GM12872 (cell line): Measurements from ENCODE around the gene NCOA5.
A peak's percentile ranks its signal among the peaks of the same experiment; 100 is the strongest.

ENCODE experiments used
- CTCF ChIP-seq: IDR thresholded peaks from 3 replicates; pipeline ENCODE4 v1.5.1; 2011; ENCODE audit warnings: low read depth, mild to moderate bottlenecking, low read length, moderate library complexity; ENCODE audit not compliant: insufficient read depth

The NCOA5 gene

GRCh38 chr20:46025376-46025783 lies 64.4 kb downstream of the NCOA5 start:
- TF ChIP-seq CTCF, result no peak

GRCh38 chr20:46023999-46024398 lies 65.8 kb downstream of the NCOA5 start:
- no peak for TF ChIP-seq CTCF

DNA sequence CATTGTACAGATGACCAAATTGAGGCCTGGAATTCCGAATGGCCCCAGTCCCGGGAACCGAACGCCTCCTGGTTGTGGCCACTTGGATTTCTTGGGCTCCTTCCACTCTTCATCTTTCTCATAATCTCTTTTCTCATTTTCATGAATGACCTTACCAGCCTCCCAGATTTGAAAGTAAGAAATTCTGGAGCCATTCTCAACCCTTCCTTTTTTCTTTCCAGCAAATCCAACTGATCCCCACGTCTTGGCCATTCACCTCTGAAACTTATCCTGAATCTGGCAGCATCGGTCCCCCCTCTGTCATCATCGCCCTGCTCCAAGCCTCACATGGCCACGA lies 66.6 kb downstream of the NCOA5 start:
- no peak for TF ChIP-seq CTCF

- peak; percentile 92 for TF ChIP-seq CTCF
These were observed 67.2 kb downstream of the NCOA5 start for GRCh38 chr20:46022411-46023147.

GRCh38 chr20:46021361-46022359 lies 68.1 kb downstream of the NCOA5 start:
- 0 out of 3 replicates have a peak, but pooled peaks have one; percentile 12 for TF ChIP-seq CTCF

- no peak for TF ChIP-seq CTCF
These were observed 69.2 kb downstream of the NCOA5 start for GRCh38 chr20:46020555-46020954.

DNA sequence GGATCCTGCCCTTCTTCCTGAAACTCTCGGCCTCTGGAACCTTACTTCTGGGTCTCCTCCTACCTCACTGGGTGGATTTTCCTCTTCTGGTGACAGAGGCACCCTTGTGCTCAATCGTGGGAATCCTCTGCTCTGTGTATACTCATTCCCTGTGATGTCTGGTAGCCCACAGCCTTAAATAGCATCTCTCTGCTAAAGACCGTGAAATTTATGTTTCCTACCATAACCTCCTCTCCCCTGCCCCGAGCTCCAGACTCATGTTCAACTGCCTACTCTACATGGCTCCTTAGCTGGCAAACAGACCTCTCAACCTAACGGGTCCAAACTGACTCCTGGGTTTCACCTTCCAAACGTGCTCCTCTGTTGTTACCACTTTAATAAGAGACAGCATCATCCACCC lies 71.2 kb downstream of the NCOA5 start:
- TF ChIP-seq CTCF, result no peak
